SKM-1 treated with dmso at 0.1 percent for 144 hours (cell line): ENCODE data around the gene PCDH15.

Source experiments
- DNase-seq: peaks from one replicate; lab custom pipeline; 2025; ENCODE audit not compliant: unreplicated experiment; lab: John Stamatoyannopoulos, UW

The PCDH15 gene

GRCh38 chr10:54137396-54137795, 663.6 kb downstream of the PCDH15 start:
- DNase-seq: no peak

DNA sequence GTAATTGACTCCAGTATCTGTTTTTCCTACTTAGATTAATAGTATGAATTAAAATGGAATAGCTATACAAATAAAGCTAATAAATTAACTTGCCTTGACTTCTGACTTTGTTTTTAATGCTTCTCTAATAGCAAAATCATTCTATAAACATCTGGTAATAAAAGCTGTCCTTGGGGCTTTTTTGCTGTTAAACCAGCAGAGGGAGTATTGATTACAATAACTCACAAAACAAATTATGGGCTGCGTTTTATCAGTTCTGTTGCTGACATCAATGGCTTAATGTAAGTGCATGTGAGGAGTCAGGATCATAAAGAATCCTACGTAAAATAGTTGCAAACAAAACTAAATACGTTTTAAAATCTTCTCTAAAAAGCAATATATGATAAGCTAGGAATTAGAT, 667.8 kb downstream of the PCDH15 start:
- DNase-seq: no peak

DNA sequence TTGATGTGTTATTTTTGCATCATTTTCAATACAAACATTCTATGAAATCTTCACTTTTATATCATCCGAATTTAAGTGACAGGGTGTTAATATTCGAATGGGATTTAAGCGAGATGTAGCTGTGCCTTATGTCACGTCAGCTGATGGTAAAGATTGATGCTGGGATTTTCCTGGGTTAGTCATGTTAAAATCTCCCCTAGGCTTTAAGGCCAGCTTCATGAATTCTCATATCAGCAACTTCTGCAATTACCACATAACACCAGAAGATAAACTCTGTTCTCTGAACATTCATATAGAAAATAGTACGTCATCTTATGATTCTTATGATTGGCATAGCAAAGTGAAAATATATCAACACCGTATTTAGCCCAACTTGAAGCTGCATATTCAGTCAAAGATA, 669.2 kb downstream of the PCDH15 start:
- no peak for DNase-seq

GRCh38 chr10:54130394-54130793, 670.6 kb downstream of the PCDH15 start:
- DNase-seq: no peak

DNA sequence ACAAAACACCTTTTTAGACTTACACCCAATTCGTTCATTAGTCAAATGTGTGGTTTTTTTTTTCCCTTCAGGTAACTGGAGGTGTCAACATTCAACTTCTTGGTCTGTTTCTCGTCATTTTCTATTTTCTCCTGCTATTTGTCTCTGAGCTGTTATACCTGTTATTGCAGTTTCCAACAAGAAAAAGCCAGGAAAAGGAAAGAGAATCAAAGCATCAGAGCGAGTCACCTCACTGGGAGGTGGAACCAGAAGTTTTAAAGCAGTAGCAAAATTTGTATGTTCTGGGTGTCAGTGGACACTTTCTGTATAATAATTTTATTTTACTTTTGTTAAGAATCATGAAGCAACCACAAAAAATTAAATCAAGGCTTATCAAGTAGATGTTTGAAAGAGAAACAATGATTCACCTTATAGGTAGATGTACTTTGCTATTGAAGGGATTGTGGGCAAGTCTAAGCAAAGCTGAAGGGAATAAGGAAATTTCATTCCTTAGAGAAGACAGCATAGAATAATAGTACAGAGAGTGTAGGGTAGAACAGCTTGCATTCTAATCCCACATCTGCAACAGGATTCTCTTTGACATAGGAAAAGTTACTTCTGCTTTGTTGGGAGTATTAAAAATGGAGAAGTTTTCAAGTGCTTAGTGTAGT, 675.8 kb downstream of the PCDH15 start:
- DNase-seq: no peak

DNA sequence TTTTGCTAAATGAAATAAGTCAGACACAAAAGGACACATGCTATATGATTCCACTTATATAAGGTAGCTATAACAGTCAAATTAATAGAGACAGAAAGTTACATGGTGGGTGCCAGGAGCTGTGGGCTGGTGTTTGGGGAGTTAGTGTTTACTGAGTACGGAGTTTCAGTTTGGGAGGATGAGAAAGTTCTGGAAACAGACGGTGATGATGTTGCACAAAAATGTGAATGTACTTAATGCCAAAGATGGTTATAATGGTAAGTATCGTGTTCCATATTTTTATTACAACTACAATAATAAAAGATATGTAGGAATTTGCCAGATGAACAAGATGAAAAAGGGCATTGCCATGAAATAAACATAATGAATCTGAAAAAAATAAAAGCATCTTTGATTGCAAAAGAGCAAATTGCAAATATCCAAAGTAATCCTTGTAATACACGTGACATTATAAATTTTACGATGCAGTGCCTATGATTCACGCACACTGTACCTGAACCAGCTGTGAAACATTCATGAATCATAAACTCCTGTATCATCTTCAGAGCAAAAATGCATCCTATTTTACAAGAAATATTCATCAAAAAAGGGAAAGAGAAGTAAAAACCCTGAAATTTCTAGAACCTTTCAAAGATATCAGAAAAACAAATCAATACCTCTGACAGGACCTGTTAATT, 676.7 kb downstream of the PCDH15 start:
- DNase-seq: no peak

DNA sequence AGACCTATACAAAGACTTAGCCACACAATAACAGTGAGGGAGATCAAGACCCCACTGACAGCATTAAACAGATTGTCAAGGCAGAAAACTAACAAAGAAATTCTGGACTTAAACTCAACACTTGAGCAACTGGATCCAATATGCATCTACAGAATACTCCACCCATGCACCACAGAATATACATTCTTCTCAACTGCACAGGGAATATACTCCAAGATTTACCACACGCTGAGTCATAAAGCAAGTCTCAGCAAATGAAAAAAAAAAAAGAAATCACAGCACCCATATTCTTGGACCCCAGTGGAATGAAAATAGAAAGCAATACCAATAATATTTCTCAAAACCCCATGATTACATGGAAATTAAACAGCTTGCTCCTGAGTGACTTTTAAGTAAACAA, 680.2 kb downstream of the PCDH15 start:
- DNase-seq: no peak

- DNase-seq: no peak
These were observed 692.1 kb downstream of the PCDH15 start for GRCh38 chr10:54108961-54109360.

DNA sequence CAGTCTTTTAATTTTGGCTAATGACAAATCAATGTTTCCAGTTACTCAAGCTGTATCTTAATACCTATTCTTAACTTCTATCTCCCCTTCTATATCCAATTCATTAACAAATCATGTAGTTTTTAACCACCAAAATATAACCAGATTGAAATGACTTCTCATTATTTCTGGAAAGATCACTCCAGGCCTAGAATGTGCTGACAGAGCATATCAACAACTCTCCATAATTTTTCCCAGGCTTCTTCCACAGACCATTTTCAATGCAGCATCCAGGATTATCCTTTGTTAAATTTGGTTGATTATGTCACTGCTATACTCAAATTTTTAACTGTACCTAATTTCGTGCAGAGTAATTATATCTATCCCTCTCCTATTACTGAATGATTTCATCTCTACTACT, 704.1 kb downstream of the PCDH15 start:
- no peak for DNase-seq

- no peak for DNase-seq
These were observed 706.7 kb downstream of the PCDH15 start for GRCh38 chr10:54094321-54094720.

- no peak for DNase-seq
These were observed 709.8 kb downstream of the PCDH15 start for GRCh38 chr10:54091237-54091636.

DNA sequence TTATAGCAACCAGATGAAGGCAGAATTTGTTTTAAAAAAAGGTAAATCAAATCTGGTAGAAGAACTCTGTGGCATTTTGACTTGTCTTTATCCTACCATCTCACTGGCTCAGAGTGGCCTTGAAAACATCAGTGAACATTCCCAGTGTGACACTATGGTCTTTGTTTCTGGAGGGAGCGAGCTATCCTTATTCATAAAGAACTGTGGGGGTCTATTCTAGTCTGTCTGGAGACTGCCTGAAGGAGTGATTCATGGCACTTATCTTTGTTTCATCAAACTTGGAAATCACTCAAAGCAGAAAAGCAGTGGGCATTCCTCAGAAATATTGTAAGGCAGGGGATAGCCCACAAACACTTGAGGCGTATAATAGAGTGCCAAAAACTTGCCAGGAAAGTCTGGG, 719.1 kb downstream of the PCDH15 start:
- no peak for DNase-seq

- no peak for DNase-seq
These were observed 733.7 kb downstream of the PCDH15 start for GRCh38 chr10:54067361-54067760.

DNA sequence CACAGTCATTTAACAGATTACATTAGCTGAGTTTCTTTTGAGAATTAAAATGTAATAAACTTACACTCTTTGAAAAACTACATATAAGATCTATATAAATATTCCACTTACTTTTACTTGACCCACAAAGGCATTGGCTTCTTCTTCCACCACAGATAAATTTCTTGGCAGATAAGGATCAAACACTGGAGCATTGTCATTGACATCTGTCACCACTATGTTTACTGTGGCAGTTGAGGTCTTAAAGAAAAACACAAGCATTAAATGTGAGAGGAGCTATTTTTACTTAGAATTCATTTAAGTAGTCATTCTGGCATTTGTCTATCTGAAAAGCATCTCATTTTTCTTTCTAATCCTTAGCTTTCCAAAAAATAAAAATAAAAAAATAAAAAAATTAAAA, 734.4 kb downstream of the PCDH15 start:
- DNase-seq: no peak

GRCh38 chr10:54065106-54065505, 735.9 kb downstream of the PCDH15 start:
- DNase-seq: peak; percentile 15

DNA sequence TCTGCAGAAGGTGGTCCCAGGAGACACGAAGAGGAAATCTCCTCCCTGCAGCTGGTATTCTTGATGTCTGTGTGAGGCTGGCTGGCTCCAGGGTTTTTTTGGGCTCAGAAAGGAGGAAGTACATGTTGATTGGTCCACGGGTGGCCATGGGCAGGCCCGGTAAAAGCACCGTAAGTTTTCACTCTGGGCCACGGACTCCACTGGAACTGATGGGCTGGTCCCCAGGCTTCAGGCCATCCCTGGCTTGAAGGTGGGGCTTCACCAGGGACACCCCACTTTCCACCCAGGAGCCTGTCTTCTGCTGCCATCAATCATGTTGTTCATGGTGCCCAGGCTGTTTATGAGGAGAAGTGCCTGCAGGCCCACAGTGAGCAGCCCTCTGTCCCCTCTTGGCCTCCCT, 736.8 kb downstream of the PCDH15 start:
- DNase-seq: no peak

DNA sequence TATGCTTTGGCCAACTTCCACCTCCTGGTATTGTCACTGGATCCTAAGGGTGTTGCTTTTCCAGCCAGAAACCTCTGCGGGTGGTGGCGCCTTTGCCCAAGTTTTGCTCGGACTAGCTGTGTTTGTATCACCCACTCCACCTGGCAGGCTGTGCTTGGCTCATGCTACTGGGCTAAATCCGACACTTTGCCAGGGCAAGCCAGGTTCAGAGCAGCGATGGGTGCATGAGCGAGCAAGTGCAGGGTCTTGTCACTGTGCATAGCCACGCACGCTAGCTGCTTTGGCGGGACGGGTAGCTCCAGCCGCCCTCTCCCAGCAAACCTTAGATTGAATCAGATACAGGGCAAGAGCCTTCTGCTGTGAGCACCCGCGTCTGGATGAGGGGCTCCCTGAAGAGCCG, 737.5 kb downstream of the PCDH15 start:
- no peak for DNase-seq

DNA sequence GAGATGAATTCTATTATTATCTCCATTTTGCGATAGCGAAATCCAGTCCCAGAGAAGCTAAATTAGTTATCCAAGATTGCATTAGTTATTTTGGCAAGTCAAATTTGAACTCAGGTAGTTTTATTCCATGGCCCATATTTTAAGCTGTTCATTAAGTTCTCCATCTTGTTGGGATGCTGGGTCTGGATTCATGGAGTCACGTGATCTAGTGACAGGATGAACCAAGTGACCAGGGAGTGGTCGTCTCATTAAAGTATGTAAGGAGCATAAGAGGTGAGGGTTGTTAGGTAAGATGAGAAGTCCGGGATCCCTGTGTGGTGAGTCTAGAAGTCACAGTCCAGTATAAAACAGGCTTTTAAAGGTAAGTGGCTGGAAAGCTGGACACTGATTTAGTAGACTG, 740.5 kb downstream of the PCDH15 start:
- DNase-seq: no peak

- DNase-seq: no peak
These were observed 743.7 kb downstream of the PCDH15 start for GRCh38 chr10:54057357-54057756.

GRCh38 chr10:54026340-54026739, 774.7 kb downstream of the PCDH15 start:
- DNase-seq: no peak

DNA sequence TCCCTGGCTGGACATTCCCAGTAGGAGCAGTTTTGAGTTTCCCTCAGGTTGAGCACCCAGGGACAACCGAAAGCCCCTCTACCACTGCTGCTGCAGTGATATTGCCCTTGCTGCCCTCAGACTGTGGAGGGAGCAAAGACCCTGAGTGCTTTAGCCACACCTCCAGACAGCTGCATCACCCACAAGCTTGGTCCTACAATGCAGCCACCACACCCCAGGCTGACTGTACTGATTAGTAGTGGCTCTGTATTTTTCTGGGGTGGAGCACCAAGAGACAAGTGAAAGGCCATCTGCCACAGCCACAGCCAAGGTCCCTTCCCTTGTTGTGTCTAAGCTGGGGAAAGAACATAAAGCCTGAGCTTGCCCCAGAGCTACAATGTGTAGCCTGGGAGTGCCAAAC, 789.9 kb downstream of the PCDH15 start:
- no peak for DNase-seq

- no peak for DNase-seq
These were observed 790.6 kb downstream of the PCDH15 start for GRCh38 chr10:54010337-54010933.

DNA sequence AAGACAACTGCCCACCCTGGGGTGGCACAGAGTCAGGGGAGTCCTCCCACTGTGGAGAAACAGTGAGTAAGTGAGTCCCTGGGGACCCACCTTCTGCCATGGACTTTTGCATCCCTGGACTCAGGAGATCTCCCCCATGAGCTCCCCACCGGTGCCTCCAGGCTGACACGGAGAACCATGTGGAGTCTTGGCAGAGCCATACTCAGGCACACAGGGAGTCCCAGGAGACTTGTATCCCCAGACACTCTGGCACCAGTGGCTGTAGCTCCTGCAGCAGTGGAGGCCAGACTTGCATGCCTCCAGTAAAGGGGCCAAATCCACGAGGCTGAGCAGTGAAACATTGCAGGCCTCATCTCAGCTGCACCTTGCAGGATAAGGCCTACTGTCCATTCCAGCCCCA, 791.4 kb downstream of the PCDH15 start:
- no peak for DNase-seq
